HG03460 (cell line): ENCODE results near the gene IPO5.

Source experiments
- ATAC-seq: cut with Tn5 transposase; IDR thresholded peaks from one replicate; pipeline ENCODE4 v1.9.1; 2021; ENCODE audit not compliant: unreplicated experiment

The IPO5 gene

GRCh38 chr13:97953376-97953970 is at the start of gene IPO5:
TSS of gene IPO5 (plus strand) at chr13:97953675. CDS start at chr13:97976697, 23,022 bp downstream.
- no peak for ATAC-seq

GRCh38 chr13:97904059-97904458 is 49.4 kb upstream of the IPO5 start:
- ATAC-seq, result no peak

- no peak for ATAC-seq
Observed at GRCh38 chr13:97905517-97905916, 48.0 kb upstream of the IPO5 start.

- ATAC-seq, result no peak
Observed at GRCh38 chr13:97911311-97912138, 42.0 kb upstream of the IPO5 start.

- ATAC-seq, result no peak
Observed at GRCh38 chr13:97912139-97912535, 41.3 kb upstream of the IPO5 start.

- ATAC-seq, result no peak
Observed at GRCh38 chr13:97913206-97913605, 40.3 kb upstream of the IPO5 start.

- ATAC-seq, result no peak
Observed at GRCh38 chr13:97914540-97914939, 38.9 kb upstream of the IPO5 start.

GRCh38 chr13:97921176-97921816 is 32.2 kb upstream of the IPO5 start:
- ATAC-seq, result no peak

GRCh38 chr13:97928301-97928700 is 25.2 kb upstream of the IPO5 start:
- ATAC-seq, result no peak

- ATAC-seq, result no peak
Observed at GRCh38 chr13:97932036-97932435, 21.4 kb upstream of the IPO5 start.

GRCh38 chr13:97932647-97933046 is 20.8 kb upstream of the IPO5 start:
- no peak for ATAC-seq

- ATAC-seq, result no peak
Observed at GRCh38 chr13:97933776-97934175, 19.7 kb upstream of the IPO5 start.

- no peak for ATAC-seq
Observed at GRCh38 chr13:97934590-97934989, 18.9 kb upstream of the IPO5 start.

- no peak for ATAC-seq
Observed at GRCh38 chr13:97935071-97935470, 18.4 kb upstream of the IPO5 start.

- ATAC-seq, result no peak
Observed at GRCh38 chr13:97936036-97936435, 17.4 kb upstream of the IPO5 start.

GRCh38 chr13:97938706-97939475 is 14.6 kb upstream of the IPO5 start:
- no peak for ATAC-seq

- ATAC-seq, result no peak
Observed at GRCh38 chr13:97944396-97945029, 9.0 kb upstream of the IPO5 start.

GRCh38 chr13:97945342-97945741 is 8.1 kb upstream of the IPO5 start:
- no peak for ATAC-seq

GRCh38 chr13:97945792-97946419 is 7.6 kb upstream of the IPO5 start:
- no peak for ATAC-seq

GRCh38 chr13:97946951-97947588 is 6.4 kb upstream of the IPO5 start:
- ATAC-seq, result no peak
